Transverse colon (tissue), 3 donors: ENCODE data around the gene FUT3.

Source experiments
- CTCF ChIP-seq, 5 experiments: fragments of 200-600 bp in 3 of 5; fragments of 450-650 bp in 2 of 5; sonication (generic) in 3 of 5; IDR thresholded peaks; 1 replicate in 2 of 5; 2 replicates in 3 of 5; pipeline ENCODE4 v1.5.1; 2016 to 2017; ENCODE audit warnings: antibody characterized with exemption in 5 of 5, inconsistent platforms in 3 of 5, mild to moderate bottlenecking in 2 of 5, moderate library complexity in 1 of 5
- POLR2A ChIP-seq: fragments of 450-650 bp; IDR thresholded peaks from one replicate; pipeline ENCODE4 v1.6.1; 2016; ENCODE audit warnings: antibody characterized with exemption, mild to moderate bottlenecking, moderate library complexity

- TF ChIP-seq POLR2A (no peak), CTCF (IDR thresholded peaks at IDR 0.05) (no peak)
Observed at GRCh38 chr19:5894704-5895349, 43.6 kb upstream of the FUT3 start.
